ENCODE measurements around the gene PLD6.

Gene PLD6

DNA sequence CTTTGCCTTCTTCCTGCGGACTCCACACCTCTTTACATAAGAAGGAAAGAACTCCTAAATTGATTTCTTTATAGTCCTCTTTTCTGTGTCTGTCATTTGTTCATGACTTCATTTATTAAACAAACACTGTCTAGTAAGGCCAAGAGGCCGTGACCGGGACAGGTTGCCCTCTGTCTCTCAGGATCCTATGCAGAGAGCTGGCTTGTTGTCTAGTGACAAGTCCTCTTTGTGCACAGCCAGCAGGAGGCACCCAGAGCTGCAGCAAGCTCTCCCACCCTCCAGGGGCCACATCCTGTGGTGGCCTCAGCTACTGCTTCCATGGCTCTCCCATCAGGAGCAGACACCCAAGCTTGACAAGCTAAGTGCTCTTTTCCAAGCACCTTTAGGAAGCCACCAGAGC, 50.6 kb downstream of the PLD6 start:
- DNase-seq (ENCODE audit: low read depth in 2 of 2) = no peak

DNA sequence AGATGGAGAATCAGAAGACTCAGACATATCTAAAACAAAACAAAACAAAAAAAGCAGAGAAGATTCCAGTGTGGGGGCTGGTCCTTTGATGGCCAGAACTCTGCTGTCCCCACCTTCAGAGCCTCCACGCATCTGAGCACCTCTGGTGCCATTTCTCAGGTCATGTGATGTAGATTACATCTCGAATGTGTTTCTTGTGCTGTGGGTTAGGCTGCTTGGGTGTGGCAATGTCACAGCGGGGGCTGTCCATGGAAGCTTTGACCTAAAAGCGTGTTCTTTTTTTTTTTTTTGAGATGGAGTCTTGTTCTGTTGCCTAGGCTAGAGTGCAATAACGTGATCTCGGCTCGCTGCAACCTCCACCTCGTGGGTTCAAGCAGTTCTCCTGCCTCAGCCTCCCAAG, 51.2 kb downstream of the PLD6 start:
- no peak for DNase-seq (ENCODE audit: low read depth in 2 of 2)

DNA sequence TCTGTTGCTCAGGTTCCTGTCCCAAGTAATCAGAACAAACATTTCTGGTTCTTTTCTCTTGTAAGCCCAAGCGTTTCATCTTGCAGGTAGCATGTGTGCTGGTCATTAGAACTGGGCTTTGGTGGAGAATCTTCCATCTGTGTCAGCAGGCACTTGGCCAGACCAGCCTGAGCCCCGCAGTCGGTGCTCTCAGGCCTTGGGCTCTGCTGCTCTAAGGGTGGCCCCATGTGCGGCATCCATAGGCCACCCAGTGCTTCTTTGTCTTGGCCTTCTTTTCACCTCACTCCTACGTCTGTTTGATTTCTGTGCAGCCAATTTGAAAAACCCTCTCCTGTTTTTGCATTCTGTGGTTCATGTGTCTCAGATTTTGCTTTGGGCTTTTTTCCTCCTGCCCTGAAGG, 51.6 kb downstream of the PLD6 start:
- DNase-seq (ENCODE audit: low read depth in 2 of 2) = no peak

DNA sequence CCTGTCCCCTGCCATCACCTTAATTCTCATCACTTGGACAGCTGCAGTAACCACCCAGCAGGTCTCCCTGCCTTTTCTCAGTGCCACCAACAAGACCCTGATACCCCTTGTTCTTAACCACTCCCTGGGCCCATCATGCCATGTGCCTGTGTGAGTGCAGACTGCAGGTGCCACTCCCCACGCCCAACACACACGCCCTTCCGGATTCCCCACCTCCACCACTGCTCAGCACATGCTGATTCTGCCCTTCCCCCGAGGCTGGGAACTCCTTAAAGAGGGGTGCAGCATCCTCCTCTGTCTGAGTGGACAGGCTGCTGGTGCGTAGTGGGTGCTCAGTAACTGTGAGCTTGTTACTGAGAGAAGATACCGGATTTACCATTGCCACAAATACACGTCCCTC, 52.4 kb downstream of the PLD6 start:
- DNase-seq (ENCODE audit: low read depth in 2 of 2) = no peak

DNA sequence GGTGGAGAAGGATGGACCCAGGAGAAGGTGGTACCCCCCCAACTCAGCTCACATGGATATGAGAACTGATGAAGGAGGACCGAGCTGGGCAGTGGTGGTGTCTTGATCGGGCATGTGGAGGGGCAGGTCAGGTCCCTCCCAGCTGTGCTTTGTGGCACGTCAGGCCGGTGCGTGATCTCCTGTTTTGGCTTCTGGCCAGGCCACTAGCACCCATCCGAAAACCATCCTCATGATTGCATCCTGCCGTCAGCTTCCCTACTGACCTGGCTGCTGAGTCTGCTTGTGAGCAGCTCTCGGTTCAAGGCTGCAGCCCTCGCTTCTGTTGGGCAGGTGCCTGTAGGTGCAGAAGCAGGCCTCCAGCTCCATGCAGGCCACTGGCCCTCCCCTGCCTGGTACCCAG, 53.1 kb downstream of the PLD6 start:
- no peak for DNase-seq (ENCODE audit: low read depth in 2 of 2)

DNA sequence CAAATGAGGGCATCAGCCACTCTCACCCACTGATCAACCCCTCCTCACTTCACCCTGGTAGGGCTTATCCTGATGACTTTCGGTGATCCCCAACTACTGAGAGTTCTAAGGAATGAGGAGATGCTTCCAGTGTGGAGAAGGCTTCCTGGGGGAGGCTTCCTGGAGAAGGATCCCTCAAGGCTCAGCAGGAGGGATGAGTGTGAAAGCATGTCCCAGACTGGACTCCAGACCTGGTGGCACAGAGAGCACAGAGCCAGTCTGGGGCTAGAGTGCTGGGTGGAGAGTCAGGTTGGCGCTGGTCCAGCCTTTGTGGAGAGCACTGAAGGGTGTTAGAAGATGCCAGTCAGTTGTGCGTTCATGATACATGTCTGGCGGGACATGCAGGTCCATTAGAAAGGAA, 53.7 kb downstream of the PLD6 start:
- DNase-seq (ENCODE audit: low read depth in 2 of 2) = no peak

DNA sequence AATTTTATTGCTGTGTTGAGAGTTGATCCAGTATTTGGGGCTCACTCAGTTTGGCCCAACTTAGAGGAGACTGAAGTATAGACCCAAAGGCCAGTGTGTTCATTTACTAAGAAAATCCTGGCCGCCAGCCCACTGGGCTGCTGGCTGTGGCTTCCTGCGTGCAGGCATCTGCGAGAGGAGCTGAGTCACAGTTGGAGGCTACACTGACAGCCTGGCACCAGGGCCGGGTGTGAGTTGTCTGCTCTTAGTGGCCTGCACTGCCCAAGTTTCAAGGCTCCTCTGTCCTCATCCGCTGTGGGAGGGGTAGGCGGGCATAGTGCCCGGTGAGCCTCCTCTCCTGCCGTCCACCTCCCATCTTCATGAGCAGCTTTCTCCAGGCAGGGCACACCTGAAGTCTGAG, 54.2 kb downstream of the PLD6 start:
- peak; percentile 73 to 75 for DNase-seq (ENCODE audit: low read depth in 2 of 2)

DNA sequence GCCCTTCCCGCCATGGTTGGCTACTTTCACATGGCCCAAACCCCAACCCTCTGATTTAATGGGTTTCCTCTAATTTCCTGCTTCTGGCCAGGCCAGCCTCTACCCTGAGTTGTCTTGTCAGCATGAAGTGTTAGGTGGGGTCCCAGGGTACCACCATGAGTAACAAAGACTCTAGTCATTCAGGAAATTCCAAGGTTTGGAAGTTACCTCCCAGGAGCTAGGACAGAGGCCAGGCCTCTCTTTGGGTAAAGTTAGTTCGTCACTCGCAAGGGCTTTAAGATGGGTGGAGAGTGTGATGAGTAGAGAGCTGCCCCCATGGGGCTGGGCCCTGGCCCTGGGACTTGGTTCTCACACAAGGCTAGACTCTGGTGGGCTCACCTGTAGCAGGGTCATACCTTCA, 54.6 kb downstream of the PLD6 start:
- DNase-seq (ENCODE audit: low read depth in 2 of 2) = no peak

DNA sequence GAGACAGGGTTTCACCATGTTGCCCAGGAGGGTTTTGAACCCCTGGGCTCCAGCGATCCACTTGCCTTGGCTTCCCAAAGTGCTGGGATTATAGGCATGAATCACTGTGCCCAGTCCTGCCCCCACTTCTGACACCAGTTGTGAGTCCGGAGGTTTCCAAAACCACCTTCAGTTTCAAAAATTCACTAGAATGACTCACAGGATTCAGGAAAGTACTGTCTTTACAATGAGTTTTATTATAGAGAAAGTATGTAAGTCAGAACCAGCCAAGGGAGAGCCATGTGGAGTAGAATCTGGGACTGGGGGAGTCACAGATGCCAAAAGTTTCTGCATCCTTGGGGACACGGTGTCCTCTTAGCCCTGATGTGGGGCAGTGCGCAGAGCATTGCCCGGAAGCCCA, 55.1 kb downstream of the PLD6 start:
- DNase-seq (ENCODE audit: low read depth in 2 of 2) = peak; percentile 53

Measured in fibroblast of skin of left quadriceps (primary cell).